Uterus (tissue), 2 donors: Measurements from ENCODE around the gene H6PD.

Experiments
- CTCF ChIP-seq, 4 experiments: fragments of 200-600 bp in 2 of 4; fragments of 450-650 bp in 2 of 4; sonication (generic) in 2 of 4; IDR thresholded peaks; one replicate each; pipeline ENCODE4 v1.5.1; 2016 to 2019; ENCODE audit warnings: antibody characterized with exemption in 4 of 4, mild to moderate bottlenecking in 2 of 4, moderate library complexity in 1 of 4
- POLR2A ChIP-seq, 2 donors: fragments of 450-650 bp; IDR thresholded peaks; one replicate each; pipeline ENCODE4 v1.6.1; 2016; ENCODE audit warnings: antibody characterized with exemption in 2 of 2, mild to moderate bottlenecking in 1 of 2, moderate library complexity in 1 of 2

GRCh38 chr1:9246841-9247785 lies 12.5 kb downstream of the H6PD start:
- no peak for TF ChIP-seq POLR2A (IDR thresholded peaks at IDR 0.05)
- no peak for TF ChIP-seq CTCF (IDR thresholded peaks at IDR 0.05)
